ENCODE results near the gene COL4A5. TPM values are rescaled to one million over a fixed set of nuclear protein-coding genes. Genes with fewer than 3 reads are reported as not detected.

COL4A5 gene
- total RNA-seq, 2 experiments from 2014 or later: not detected

- Mint-ChIP-seq H3K4me3 (no peak overlapping the region), H3K4me1 (ENCODE audit: low read depth) (no peaks in the 10 kb centered on the region), H3K27me3 (no peaks in the 10 kb centered on the region), H3K36me3 (ENCODE audit: low read depth) (no peaks in the 10 kb centered on the region), H3K27ac (no peak overlapping the region), H3K9me3 (no peaks in the 10 kb centered on the region)
- H3K4me1 ChIP-seq (ENCODE audit: insufficient read depth, low read length): no peaks in the 10 kb centered on the region
- DNase-seq (no peak), ATAC-seq (ENCODE audit: poor library complexity) (no peak)
- intact Hi-C loops (cut with DNase I, micrococcal nuclease): no loop called here
- no peak overlapping the region for H3K4me3 ChIP-seq (ENCODE audit: low read length)
- ChIA-PET POLR2A (no interaction called here), CTCF (no interaction called here)
- TF ChIP-seq, protein P1, sequence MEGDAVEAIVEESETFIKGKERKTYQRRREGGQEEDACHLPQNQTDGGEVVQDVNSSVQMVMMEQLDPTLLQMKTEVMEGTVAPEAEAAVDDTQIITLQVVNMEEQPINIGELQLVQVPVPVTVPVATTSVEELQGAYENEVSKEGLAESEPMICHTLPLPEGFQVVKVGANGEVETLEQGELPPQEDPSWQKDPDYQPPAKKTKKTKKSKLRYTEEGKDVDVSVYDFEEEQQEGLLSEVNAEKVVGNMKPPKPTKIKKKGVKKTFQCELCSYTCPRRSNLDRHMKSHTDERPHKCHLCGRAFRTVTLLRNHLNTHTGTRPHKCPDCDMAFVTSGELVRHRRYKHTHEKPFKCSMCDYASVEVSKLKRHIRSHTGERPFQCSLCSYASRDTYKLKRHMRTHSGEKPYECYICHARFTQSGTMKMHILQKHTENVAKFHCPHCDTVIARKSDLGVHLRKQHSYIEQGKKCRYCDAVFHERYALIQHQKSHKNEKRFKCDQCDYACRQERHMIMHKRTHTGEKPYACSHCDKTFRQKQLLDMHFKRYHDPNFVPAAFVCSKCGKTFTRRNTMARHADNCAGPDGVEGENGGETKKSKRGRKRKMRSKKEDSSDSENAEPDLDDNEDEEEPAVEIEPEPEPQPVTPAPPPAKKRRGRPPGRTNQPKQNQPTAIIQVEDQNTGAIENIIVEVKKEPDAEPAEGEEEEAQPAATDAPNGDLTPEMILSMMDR (IDR thresholded peaks at IDR 0.05): no peak
- no peak overlapping the region for H3K27ac ChIP-seq (ENCODE audit: low read depth in 1 of 2, low read length in 2 of 2)
- no peaks in the 10 kb centered on the region for H3K9me3 ChIP-seq (ENCODE audit: control insufficient read depth in 1 of 2, insufficient read depth in 1 of 2, low read length in 2 of 2)
- no peaks in the 10 kb centered on the region for H3K36me3 ChIP-seq (ENCODE audit: insufficient read depth, low read length)
- no peaks in the 10 kb centered on the region for H3K27me3 ChIP-seq (ENCODE audit: control insufficient read depth in 1 of 2, insufficient read depth in 2 of 2, low read length in 2 of 2)
These were observed 42.7 kb upstream of the COL4A5 start for GRCh38 chrX:108396986-108397385.

- no peak overlapping the region for H3K27ac Mint-ChIP-seq
- no peaks in the 10 kb centered on the region for H3K36me3 Mint-ChIP-seq (ENCODE audit: low read depth)
- no peaks in the 10 kb centered on the region for H3K9me3 ChIP-seq (ENCODE audit: control insufficient read depth in 1 of 2, insufficient read depth in 1 of 2, low read length in 2 of 2)
- no peaks in the 10 kb centered on the region for H3K4me1 ChIP-seq (ENCODE audit: insufficient read depth, low read length)
- no peak overlapping the region for H3K27ac ChIP-seq (ENCODE audit: low read depth in 1 of 2, low read length in 2 of 2)
- H3K27me3 Mint-ChIP-seq: no peaks in the 10 kb centered on the region
- no peaks in the 10 kb centered on the region for H3K9me3 Mint-ChIP-seq
- intact Hi-C loops (cut with DNase I, micrococcal nuclease): no loop called here
- ATAC-seq (ENCODE audit: poor library complexity) (no peak), DNase-seq (no peak)
- no peaks in the 10 kb centered on the region for H3K27me3 ChIP-seq (ENCODE audit: control insufficient read depth in 1 of 2, insufficient read depth in 2 of 2, low read length in 2 of 2)
- ChIA-PET POLR2A (no interaction called here), CTCF (no interaction called here)
- no peak overlapping the region for H3K4me3 ChIP-seq (ENCODE audit: low read length)
- H3K4me1 Mint-ChIP-seq (ENCODE audit: low read depth): no peaks in the 10 kb centered on the region
- H3K4me3 Mint-ChIP-seq: no peak overlapping the region
- TF ChIP-seq, protein P1 (IDR thresholded peaks at IDR 0.05): no peak
- no peaks in the 10 kb centered on the region for H3K36me3 ChIP-seq (ENCODE audit: insufficient read depth, low read length)
These were observed 41.8 kb upstream of the COL4A5 start for GRCh38 chrX:108397627-108398391.

DNA sequence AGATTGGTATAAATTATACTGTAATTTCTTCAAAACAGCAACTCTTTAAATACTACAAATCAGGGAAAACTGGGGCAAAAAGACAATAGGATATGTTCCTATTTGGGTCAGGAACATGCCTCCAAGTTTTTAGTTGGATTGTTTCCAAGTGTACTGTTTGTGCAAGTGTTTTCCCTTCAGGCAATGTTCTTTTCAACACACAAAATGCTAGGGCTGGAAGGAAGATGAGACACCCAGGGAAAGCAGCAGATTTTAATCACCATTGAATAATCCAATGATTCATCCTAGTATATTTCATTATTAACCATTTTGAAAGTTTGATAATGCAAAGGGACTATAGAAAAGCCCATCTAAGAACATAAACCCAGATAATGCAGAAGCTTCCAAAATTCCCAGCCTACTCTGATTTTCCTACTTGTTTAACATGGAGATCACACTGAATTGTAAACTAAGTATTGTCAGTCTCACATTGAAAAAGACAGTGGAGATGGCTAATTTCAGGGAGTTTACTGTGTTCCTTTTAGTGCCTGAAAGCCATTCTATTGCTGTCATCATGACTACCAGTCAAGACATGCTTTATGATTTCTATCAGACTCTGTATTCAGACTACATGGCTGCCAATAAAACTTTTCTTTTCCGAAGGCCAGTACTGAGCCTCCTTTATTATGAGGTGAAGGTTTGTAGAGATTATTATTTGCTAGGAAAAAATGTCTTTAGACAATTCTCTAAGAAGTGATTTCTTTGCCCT is 40.0 kb upstream of the COL4A5 start:
- TF ChIP-seq, protein P1 (IDR thresholded peaks at IDR 0.05): no peak
- ATAC-seq (ENCODE audit: poor library complexity): no peak
- Histone ChIP-seq H3K9me3 (ENCODE audit: control insufficient read depth in 1 of 2, insufficient read depth in 1 of 2, low read length in 2 of 2) (no peaks in the 10 kb centered on the region), H3K4me1 (ENCODE audit: insufficient read depth, low read length) (no peaks in the 10 kb centered on the region), H3K27ac (ENCODE audit: low read depth in 1 of 2, low read length in 2 of 2) (no peak overlapping the region), H3K27me3 (ENCODE audit: control insufficient read depth in 1 of 2, insufficient read depth in 2 of 2, low read length in 2 of 2) (no peaks in the 10 kb centered on the region), H3K36me3 (ENCODE audit: insufficient read depth, low read length) (no peaks in the 10 kb centered on the region), H3K4me3 (ENCODE audit: low read length) (no peak overlapping the region)
- Mint-ChIP-seq H3K36me3 (ENCODE audit: low read depth) (no peaks in the 10 kb centered on the region), H3K9me3 (no peaks in the 10 kb centered on the region), H3K4me3 (no peak overlapping the region), H3K27me3 (no peaks in the 10 kb centered on the region), H3K4me1 (ENCODE audit: low read depth) (no peaks in the 10 kb centered on the region), H3K27ac (no peak overlapping the region)
- intact Hi-C loops (cut with DNase I, micrococcal nuclease): no loop called here
- ChIA-PET POLR2A (no interaction called here), CTCF (no interaction called here)
- no peak for DNase-seq
